Measurements from ENCODE around the gene ARHGEF17.

DNA sequence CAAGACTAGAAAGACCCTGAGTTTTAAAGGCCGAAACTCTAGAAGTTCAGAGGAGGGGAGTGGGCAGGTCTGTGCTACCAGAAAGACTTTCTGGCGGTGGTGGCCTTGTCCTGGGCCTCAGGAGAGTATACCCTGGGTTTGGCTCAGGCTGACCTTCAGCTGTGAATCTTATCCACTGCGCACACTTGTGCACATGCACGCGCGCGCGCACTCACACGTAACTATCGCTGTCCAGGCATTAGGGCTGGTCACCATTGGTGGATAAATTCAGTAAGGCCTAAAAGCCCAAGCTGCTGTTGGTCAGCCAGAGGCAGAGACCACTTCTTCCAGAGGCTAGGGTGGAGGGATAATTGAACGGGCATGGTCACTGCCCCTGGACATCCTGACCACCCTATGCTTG lies 25.1 kb downstream of the ARHGEF17 start:
- TF ChIP-seq, protein P1, sequence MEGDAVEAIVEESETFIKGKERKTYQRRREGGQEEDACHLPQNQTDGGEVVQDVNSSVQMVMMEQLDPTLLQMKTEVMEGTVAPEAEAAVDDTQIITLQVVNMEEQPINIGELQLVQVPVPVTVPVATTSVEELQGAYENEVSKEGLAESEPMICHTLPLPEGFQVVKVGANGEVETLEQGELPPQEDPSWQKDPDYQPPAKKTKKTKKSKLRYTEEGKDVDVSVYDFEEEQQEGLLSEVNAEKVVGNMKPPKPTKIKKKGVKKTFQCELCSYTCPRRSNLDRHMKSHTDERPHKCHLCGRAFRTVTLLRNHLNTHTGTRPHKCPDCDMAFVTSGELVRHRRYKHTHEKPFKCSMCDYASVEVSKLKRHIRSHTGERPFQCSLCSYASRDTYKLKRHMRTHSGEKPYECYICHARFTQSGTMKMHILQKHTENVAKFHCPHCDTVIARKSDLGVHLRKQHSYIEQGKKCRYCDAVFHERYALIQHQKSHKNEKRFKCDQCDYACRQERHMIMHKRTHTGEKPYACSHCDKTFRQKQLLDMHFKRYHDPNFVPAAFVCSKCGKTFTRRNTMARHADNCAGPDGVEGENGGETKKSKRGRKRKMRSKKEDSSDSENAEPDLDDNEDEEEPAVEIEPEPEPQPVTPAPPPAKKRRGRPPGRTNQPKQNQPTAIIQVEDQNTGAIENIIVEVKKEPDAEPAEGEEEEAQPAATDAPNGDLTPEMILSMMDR (IDR thresholded peaks at IDR 0.05; ENCODE audit: low read length): no peak
- TF ChIP-seq EZH2 (optimal IDR thresholded peaks at IDR 0.05; ENCODE audit: low read depth, low read length) (no peak), EZH2phosphoT487 (IDR thresholded peaks at IDR 0.05; ENCODE audit: low read length) (no peak)

Data from MM.1S (cell line).